ENCODE measurements around the gene WLS.

Gene WLS

DNA sequence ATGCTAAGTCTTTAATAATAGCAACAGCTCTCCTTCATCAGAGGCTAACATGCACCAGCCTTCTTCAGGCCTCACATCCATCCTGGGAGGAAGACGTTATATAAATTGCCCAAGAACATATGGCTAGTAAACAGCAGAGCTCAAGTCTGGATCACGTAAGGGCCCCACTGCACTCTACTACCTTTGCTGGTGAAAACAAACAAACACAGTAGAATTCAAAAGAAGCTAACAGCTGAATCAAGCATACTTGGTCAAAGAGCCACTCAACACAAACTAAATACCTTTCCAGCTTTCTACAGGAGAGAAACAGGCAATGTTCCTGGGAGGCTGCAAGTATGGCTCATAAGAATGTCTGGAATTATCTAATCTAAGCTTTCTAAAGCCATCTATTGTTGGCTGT lies 66.0 kb downstream of the WLS start:
- TF ChIP-seq FOXM1 (IDR thresholded peaks at IDR 0.05; ENCODE audit: borderline replicate concordance, low read depth) (no peak), REST (IDR thresholded peaks at IDR 0.05; ENCODE audit: low read depth) (no peak)

GRCh38 chr1:68165665-68166064 lies 66.7 kb downstream of the WLS start:
- TF ChIP-seq CEBPB (IDR thresholded peaks at IDR 0.05) (no peak), TCF12 (IDR thresholded peaks at IDR 0.05; ENCODE audit: low read depth) (no peak)

DNA sequence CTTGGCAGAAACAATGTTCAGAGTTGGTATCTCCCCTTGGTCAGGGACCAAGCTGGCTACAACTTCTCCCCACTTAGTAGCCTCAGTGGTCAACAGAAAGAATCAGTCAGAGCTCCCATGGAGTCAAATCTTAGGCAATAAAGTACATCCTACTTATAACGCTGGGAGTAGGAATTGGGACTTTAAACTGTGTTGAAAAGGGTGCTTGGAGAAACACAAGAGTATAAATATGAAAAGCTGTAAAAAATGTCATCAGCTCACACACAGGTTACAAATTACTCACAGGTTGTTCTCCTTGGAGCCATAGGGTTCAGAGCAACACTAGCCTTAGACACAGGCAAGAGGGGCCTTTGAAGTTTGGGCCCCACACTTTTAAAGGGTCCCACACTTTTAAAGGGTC lies 67.4 kb downstream of the WLS start:
- TF ChIP-seq, protein P1, sequence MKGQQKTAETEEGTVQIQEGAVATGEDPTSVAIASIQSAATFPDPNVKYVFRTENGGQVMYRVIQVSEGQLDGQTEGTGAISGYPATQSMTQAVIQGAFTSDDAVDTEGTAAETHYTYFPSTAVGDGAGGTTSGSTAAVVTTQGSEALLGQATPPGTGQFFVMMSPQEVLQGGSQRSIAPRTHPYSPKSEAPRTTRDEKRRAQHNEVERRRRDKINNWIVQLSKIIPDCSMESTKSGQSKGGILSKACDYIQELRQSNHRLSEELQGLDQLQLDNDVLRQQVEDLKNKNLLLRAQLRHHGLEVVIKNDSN (IDR thresholded peaks at IDR 0.05), result no peak
- TF ChIP-seq YY1 (IDR thresholded peaks at IDR 0.05; ENCODE audit: low read depth) (no peak), NFIC (IDR thresholded peaks at IDR 0.05) (no peak), RAD21 (IDR thresholded peaks at IDR 0.05; ENCODE audit: low read depth) (no peak), EGR1 (IDR thresholded peaks at IDR 0.05) (no peak), ZBTB7A (IDR thresholded peaks at IDR 0.05; ENCODE audit: low read depth) (no peak), TCF12 (IDR thresholded peaks at IDR 0.05; ENCODE audit: low read depth) (no peak)

GRCh38 chr1:68163220-68163619 lies 69.1 kb downstream of the WLS start:
- TF ChIP-seq YY1 (IDR thresholded peaks at IDR 0.05; ENCODE audit: low read depth), result no peak
- no peak for TF ChIP-seq ZBTB7A (IDR thresholded peaks at IDR 0.05; ENCODE audit: low read depth)
- TF ChIP-seq TEAD4 (IDR thresholded peaks at IDR 0.05), result no peak
- TF ChIP-seq, protein P1 (IDR thresholded peaks at IDR 0.05), result no peak
- TF ChIP-seq CEBPB (IDR thresholded peaks at IDR 0.05), result no peak
- no peak for TF ChIP-seq EP300 (IDR thresholded peaks at IDR 0.05; ENCODE audit: borderline replicate concordance)

DNA sequence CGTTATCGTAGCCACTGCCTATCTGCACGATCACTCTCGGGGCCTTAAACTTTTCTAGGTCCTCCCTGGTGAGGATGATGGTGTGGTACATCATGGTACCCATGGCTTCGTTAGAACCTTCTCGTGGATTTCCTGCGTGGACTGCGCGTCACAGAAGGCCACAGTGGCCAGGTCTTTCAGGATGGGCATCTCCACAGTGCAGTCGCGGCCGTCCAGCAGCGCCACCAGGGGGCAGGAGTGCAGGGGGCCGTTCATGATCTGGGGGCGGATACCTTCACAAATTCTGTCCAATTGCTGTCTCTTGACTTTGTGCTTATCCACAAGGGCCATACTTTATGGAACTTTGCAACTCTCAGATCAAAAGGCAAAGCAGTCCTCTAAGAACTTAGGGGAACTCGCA lies 69.6 kb downstream of the WLS start:
- TF ChIP-seq RAD21 (IDR thresholded peaks at IDR 0.05; ENCODE audit: low read depth), result peak; percentile 18; the same call in 1 of the 2 replicates
- TF ChIP-seq CEBPB (IDR thresholded peaks at IDR 0.05), result no peak

- TF ChIP-seq, protein P1 (IDR thresholded peaks at IDR 0.05), result no peak
- TF ChIP-seq TAF1 (IDR thresholded peaks at IDR 0.05; ENCODE audit: low read depth) (no peak), ZBTB7A (IDR thresholded peaks at IDR 0.05; ENCODE audit: low read depth) (no peak), EGR1 (IDR thresholded peaks at IDR 0.05) (no peak), FOXM1 (IDR thresholded peaks at IDR 0.05; ENCODE audit: borderline replicate concordance, low read depth) (no peak), YY1 (IDR thresholded peaks at IDR 0.05; ENCODE audit: low read depth) (no peak), CEBPB (IDR thresholded peaks at IDR 0.05) (no peak), TCF12 (IDR thresholded peaks at IDR 0.05; ENCODE audit: low read depth) (no peak), RAD21 (IDR thresholded peaks at IDR 0.05; ENCODE audit: low read depth) (no peak), EP300 (IDR thresholded peaks at IDR 0.05; ENCODE audit: borderline replicate concordance) (no peak), MAX (IDR thresholded peaks at IDR 0.05) (no peak), TEAD4 (IDR thresholded peaks at IDR 0.05) (no peak), NFIC (IDR thresholded peaks at IDR 0.05) (no peak), CREB1 (IDR thresholded peaks at IDR 0.05; ENCODE audit: low read depth) (no peak), REST (IDR thresholded peaks at IDR 0.05; ENCODE audit: low read depth) (no peak)
Observed at GRCh38 chr1:68160021-68160420, 72.3 kb downstream of the WLS start.

GRCh38 chr1:68158837-68159236 lies 73.5 kb downstream of the WLS start:
- TF ChIP-seq MAX (IDR thresholded peaks at IDR 0.05), result no peak
- no peak for TF ChIP-seq CREB1 (IDR thresholded peaks at IDR 0.05; ENCODE audit: low read depth)
- TF ChIP-seq ZBTB7A (IDR thresholded peaks at IDR 0.05; ENCODE audit: low read depth), result no peak
- no peak for TF ChIP-seq TAF1 (IDR thresholded peaks at IDR 0.05; ENCODE audit: low read depth)
